HCT116 (cell line): Measurements from ENCODE around the gene OR10V1. TPM values are rescaled to one million over a fixed set of nuclear protein-coding genes. Genes with fewer than 3 reads are reported as not detected.

Experiments used
- ATAC-seq: fragments of 200-7000 bp; cut with Tn5 transposase; 2 replicates; pipeline ENCODE4 v1.9.1; 2020; ENCODE audit warnings: mild to moderate bottlenecking, moderate library complexity
- BruUV-seq: library from RNA; stranded (reverse); fragments of 400-500 nt; replicated peaks from 2 replicates; lab custom pipeline; 2021; lab: Mats Ljungman, UMichigan
- CTCF ChIA-PET: fragments of 300-600 bp; sonication (Branson Sonifier 250); formaldehyde crosslinking; loops from one replicate; lab custom pipeline; 2021; ENCODE audit warnings: antibody characterized with exemption; lab: Charles Lee
- POLR2A ChIA-PET: fragments of 300-600, 350-600 bp; sonication (Branson Sonifier 250); formaldehyde crosslinking; loops from one replicate; lab custom pipeline; 2021; ENCODE audit warnings: antibody characterized with exemption; lab: Charles Lee
- RAD21 ChIA-PET, 2 experiments: fragments of 300-600 bp; sonication (Branson Sonifier 250); formaldehyde crosslinking; loops; one replicate each; lab custom pipeline; 2023; ENCODE audit warnings: low total read pairs in 2 of 2; ENCODE audit not compliant: uncharacterized antibody in 2 of 2, unreplicated experiment in 2 of 2, low non-redundant PET in 1 of 2; lab: Charles Lee
- DNase-seq: peaks from one replicate; pipeline ENCODE4 v3.0.0-alpha.2; 2010; ENCODE audit warnings: low read depth, low spot score
- H2AFZ ChIP-seq: fragments of 200-600 bp; shearing (Covaris generic), sonication (generic); 2 replicates; pipeline ENCODE4 v1.6.1; 2017; ENCODE audit warnings: low read depth, mixed run types, mixed read lengths, antibody characterized with exemption, low read length; ENCODE audit not compliant: poor library complexity, severe bottlenecking
- H3K27ac ChIP-seq: 2 replicates; pipeline ENCODE4 v1.5.1; 2012; ENCODE audit warnings: low read depth, low read length
- H3K27me3 ChIP-seq: fragments of 200-600 bp; sonication (generic); 2 replicates; pipeline ENCODE4 v1.6.1; 2016; ENCODE audit warnings: mixed run types, low read length, mixed read lengths; ENCODE audit not compliant: insufficient read depth
- H3K36me3 ChIP-seq, 2 experiments: fragments of 200-500 bp in 1 of 2; fragments of 200-600 bp in 1 of 2; sonication (Bioruptor generic) in 1 of 2; sonication (generic) in 1 of 2; 2 replicates each; pipeline versions ENCODE4 v1.5.1 to v1.6.1; 2014 to 2016; ENCODE audit warnings: low read length in 2 of 2, inconsistent platforms in 1 of 2, mixed read lengths in 1 of 2, mixed run types in 1 of 2; ENCODE audit not compliant: insufficient read depth in 2 of 2, control insufficient read depth in 1 of 2
- H3K4me1 ChIP-seq, 2 experiments: fragments of 200-600 bp in 1 of 2; sonication (generic) in 1 of 2; 2 replicates each; pipeline versions ENCODE4 v1.5.1 to v1.6.1; 2012 to 2017; ENCODE audit warnings: low read length in 2 of 2, inconsistent platforms in 1 of 2, mild to moderate bottlenecking in 1 of 2, mixed read lengths in 1 of 2, mixed run types in 1 of 2, moderate library complexity in 1 of 2; ENCODE audit not compliant: insufficient read depth in 2 of 2, control insufficient read depth in 1 of 2
- H3K4me2 ChIP-seq: fragments of 200-600 bp; sonication (generic); 2 replicates; pipeline ENCODE4 v1.6.1; 2017; ENCODE audit warnings: mixed run types, low read length, mixed read lengths
- H3K4me3 ChIP-seq, 2 experiments: fragments of 200-600 bp in 1 of 2; sonication (generic) in 1 of 2; replicated peaks in 1 of 2; 2 replicates each; pipeline ENCODE4 v1.5.1; 2011 to 2016; ENCODE audit warnings: low read length in 2 of 2, control low read depth in 1 of 2, low read depth in 1 of 2, mild to moderate bottlenecking in 1 of 2, mixed read lengths in 1 of 2, mixed run types in 1 of 2
- H3K79me2 ChIP-seq: fragments of 200-600 bp; sonication (generic); 2 replicates; pipeline ENCODE4 v1.6.1; 2017; ENCODE audit warnings: mild to moderate bottlenecking, mixed run types, low read length, moderate library complexity, mixed read lengths; ENCODE audit not compliant: insufficient read depth
- H3K9ac ChIP-seq: fragments of 200-600 bp; sonication (generic); 2 replicates; pipeline ENCODE4 v1.6.1; 2016; ENCODE audit warnings: low read length, mixed read lengths
- H3K9me2 ChIP-seq: fragments of 200-600 bp; sonication (generic), shearing (Covaris generic); 2 replicates; pipeline ENCODE4 v1.6.1; 2017; ENCODE audit warnings: mixed run types, mild to moderate bottlenecking, moderate library complexity; ENCODE audit not compliant: insufficient read depth
- H3K9me3 ChIP-seq, 2 experiments: fragments of 200-500 bp in 1 of 2; fragments of 200-600 bp in 1 of 2; sonication (Bioruptor generic) in 1 of 2; sonication (generic) in 1 of 2; 2 replicates each; pipeline ENCODE4 v1.6.1; 2014 to 2017; ENCODE audit warnings: low read length in 2 of 2, mixed read lengths in 2 of 2, inconsistent platforms in 1 of 2, low read depth in 1 of 2, mild to moderate bottlenecking in 1 of 2, mixed run types in 1 of 2, moderate library complexity in 1 of 2; ENCODE audit not compliant: control insufficient read depth in 1 of 2, insufficient read depth in 1 of 2
- H4K20me1 ChIP-seq: fragments of 200-600 bp; sonication (generic), shearing (Covaris generic); 2 replicates; pipeline ENCODE4 v1.6.1; 2017; ENCODE audit warnings: mixed run types, mild to moderate bottlenecking, moderate library complexity; ENCODE audit not compliant: insufficient read depth
- CBX3 ChIP-seq: IDR thresholded peaks from 2 replicates; pipeline ENCODE4 v1.6.1; 2012; ENCODE audit warnings: low read depth
- CEBPB ChIP-seq: IDR thresholded peaks from 2 replicates; pipeline ENCODE4 v1.6.1; 2012; ENCODE audit warnings: low read depth
- ELF1 ChIP-seq: IDR thresholded peaks from 2 replicates; pipeline ENCODE4 v1.6.1; 2012; ENCODE audit warnings: low read depth, borderline replicate concordance
- EZH2 ChIP-seq: fragments of 200-600 bp; sonication (generic); IDR thresholded peaks from 2 replicates; pipeline ENCODE4 v1.6.1; 2017; ENCODE audit warnings: antibody characterized with exemption, mixed run types
- EZH2phosphoT487 ChIP-seq: fragments of 200-600 bp; IDR thresholded peaks from 2 replicates; pipeline ENCODE4 v1.6.1; 2018; ENCODE audit warnings: antibody characterized with exemption, borderline replicate concordance
- JUND ChIP-seq: IDR thresholded peaks from 2 replicates; pipeline ENCODE4 v1.6.1; 2012
- POLR2A ChIP-seq: IDR thresholded peaks from 2 replicates; pipeline ENCODE4 v1.7.0; 2011; ENCODE audit warnings: borderline replicate concordance; ENCODE audit not compliant: insufficient read depth, insufficient read length; ENCODE audit errors: extremely low read depth
- POLR2AphosphoS5 ChIP-seq: IDR thresholded peaks from 2 replicates; pipeline ENCODE4 v1.6.1; 2011; ENCODE audit warnings: mild to moderate bottlenecking, low read depth, low read length, moderate library complexity
- RAD21 ChIP-seq: IDR thresholded peaks from 2 replicates; pipeline ENCODE4 v1.6.1; 2012; ENCODE audit warnings: low read depth, mild to moderate bottlenecking
- SIN3A ChIP-seq: IDR thresholded peaks from 2 replicates; pipeline ENCODE4 v1.6.1; 2012; ENCODE audit warnings: low read depth
- SP1 ChIP-seq: IDR thresholded peaks from 2 replicates; pipeline ENCODE4 v1.6.1; 2012; ENCODE audit warnings: low read depth
- SRF ChIP-seq: IDR thresholded peaks from 2 replicates; pipeline ENCODE4 v1.6.1; 2012; ENCODE audit warnings: low read depth
- TCF7L2 ChIP-seq: IDR thresholded peaks from 2 replicates; pipeline ENCODE4 v1.7.0; 2011; ENCODE audit warnings: borderline replicate concordance, inconsistent platforms; ENCODE audit not compliant: insufficient read depth, insufficient read length; ENCODE audit errors: extremely low read depth
- YY1 ChIP-seq: IDR thresholded peaks from 2 replicates; pipeline ENCODE4 v1.6.1; 2011; ENCODE audit warnings: low read length, low read depth, moderate library complexity, mild to moderate bottlenecking; ENCODE audit not compliant: insufficient replicate concordance; ENCODE audit errors: extremely low read depth
- ZFX ChIP-seq: fragments of 450-650 bp; IDR thresholded peaks from 2 replicates; pipeline ENCODE4 v1.6.1; 2017
- ZNF274 ChIP-seq: fragments of 200-500 bp; sonication (Bioruptor generic); IDR thresholded peaks from 2 replicates; pipeline ENCODE4 v1.6.1; 2014; ENCODE audit warnings: mild to moderate bottlenecking, low read depth, low read length, inconsistent platforms
- intact Hi-C: fragments of 100-400 bp; cut with micrococcal nuclease; formaldehyde crosslinking; loops from 2 replicates; pipeline ENCODE4 v1.10.0; 2022
- total RNA-seq: library from RNA; stranded (reverse); gene quantifications from one replicate; pipeline ENCODE4 v1.2.1, GENCODE V29; 2021; ENCODE audit not compliant: unreplicated experiment
- TF ChIP-seq, protein P1 (sequence below): IDR thresholded peaks from 2 replicates; pipeline ENCODE4 v1.6.1; 2012; ENCODE audit warnings: low read depth
- TF ChIP-seq, protein P2 (sequence below): IDR thresholded peaks from 2 replicates; pipeline ENCODE4 v1.6.1; 2012
- TF ChIP-seq, protein P3 (sequence below): IDR thresholded peaks from 2 replicates; pipeline ENCODE4 v1.6.1; 2012

Gene OR10V1
- total RNA-seq, 1 experiment from 2014 or later: not detected

GRCh38 chr11:59724066-59724465 lies 10.4 kb upstream of the OR10V1 start:
- Histone ChIP-seq H3K4me1 (peaks cover 0 to 6% of the 10 kb centered on the region in 2 experiments; a peak in 2 of 4 replicates), H3K36me3 (no peaks in the 10 kb centered on the region), H3K9me3 (no peaks in the 10 kb centered on the region), H3K27me3 (no peaks in the 10 kb centered on the region), H2AFZ (no peak overlapping the region), H3K79me2 (no peaks in the 10 kb centered on the region), H3K9ac (no peak overlapping the region), H3K9me2 (no peaks in the 10 kb centered on the region), H4K20me1 (no peaks in the 10 kb centered on the region), H3K4me3 (no peak overlapping the region), H3K4me2 (no peak overlapping the region), H3K27ac (no peak overlapping the region)
- TF ChIP-seq RAD21 (no peak), CBX3 (no peak), SP1 (no peak), ZFX (no peak), EZH2phosphoT487 (no peak), SRF (no peak), EZH2 (no peak), CEBPB (no peak), YY1 (no peak), POLR2AphosphoS5 (no peak), JUND (no peak), ELF1 (no peak), TCF7L2 (no peak), POLR2A (no peak), SIN3A (no peak), ZNF274 (no peak)
- TF ChIP-seq, protein P1, sequence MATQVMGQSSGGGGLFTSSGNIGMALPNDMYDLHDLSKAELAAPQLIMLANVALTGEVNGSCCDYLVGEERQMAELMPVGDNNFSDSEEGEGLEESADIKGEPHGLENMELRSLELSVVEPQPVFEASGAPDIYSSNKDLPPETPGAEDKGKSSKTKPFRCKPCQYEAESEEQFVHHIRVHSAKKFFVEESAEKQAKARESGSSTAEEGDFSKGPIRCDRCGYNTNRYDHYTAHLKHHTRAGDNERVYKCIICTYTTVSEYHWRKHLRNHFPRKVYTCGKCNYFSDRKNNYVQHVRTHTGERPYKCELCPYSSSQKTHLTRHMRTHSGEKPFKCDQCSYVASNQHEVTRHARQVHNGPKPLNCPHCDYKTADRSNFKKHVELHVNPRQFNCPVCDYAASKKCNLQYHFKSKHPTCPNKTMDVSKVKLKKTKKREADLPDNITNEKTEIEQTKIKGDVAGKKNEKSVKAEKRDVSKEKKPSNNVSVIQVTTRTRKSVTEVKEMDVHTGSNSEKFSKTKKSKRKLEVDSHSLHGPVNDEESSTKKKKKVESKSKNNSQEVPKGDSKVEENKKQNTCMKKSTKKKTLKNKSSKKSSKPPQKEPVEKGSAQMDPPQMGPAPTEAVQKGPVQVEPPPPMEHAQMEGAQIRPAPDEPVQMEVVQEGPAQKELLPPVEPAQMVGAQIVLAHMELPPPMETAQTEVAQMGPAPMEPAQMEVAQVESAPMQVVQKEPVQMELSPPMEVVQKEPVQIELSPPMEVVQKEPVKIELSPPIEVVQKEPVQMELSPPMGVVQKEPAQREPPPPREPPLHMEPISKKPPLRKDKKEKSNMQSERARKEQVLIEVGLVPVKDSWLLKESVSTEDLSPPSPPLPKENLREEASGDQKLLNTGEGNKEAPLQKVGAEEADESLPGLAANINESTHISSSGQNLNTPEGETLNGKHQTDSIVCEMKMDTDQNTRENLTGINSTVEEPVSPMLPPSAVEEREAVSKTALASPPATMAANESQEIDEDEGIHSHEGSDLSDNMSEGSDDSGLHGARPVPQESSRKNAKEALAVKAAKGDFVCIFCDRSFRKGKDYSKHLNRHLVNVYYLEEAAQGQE: no peak
- TF ChIP-seq, protein P2, sequence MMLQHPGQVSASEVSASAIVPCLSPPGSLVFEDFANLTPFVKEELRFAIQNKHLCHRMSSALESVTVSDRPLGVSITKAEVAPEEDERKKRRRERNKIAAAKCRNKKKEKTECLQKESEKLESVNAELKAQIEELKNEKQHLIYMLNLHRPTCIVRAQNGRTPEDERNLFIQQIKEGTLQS: no peak
- TF ChIP-seq, protein P3, sequence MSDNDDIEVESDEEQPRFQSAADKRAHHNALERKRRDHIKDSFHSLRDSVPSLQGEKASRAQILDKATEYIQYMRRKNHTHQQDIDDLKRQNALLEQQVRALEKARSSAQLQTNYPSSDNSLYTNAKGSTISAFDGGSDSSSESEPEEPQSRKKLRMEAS: no peak
- CTCF ChIA-PET: no interaction called here
- intact Hi-C loops: no loop called here
- DNase-seq: no peak
- no TSS peak for BruUV-seq
- RAD21 ChIA-PET: no interaction called here
- no peak for ATAC-seq
- POLR2A ChIA-PET: no interaction called here
